OCI-LY7 (cell line): Measurements from ENCODE around the gene EIF3L. TPM values are rescaled to one million over a fixed set of nuclear protein-coding genes. Genes with fewer than 3 reads are reported as not detected.
A peak's percentile ranks its signal among the peaks of the same experiment; 100 is the strongest.
"Not testable (repeated sequence)": the region's sequence is repeated elsewhere in the genome, so short reads cannot be mapped to it uniquely, and the experiment has no call there.

Experiments used
- Bru-seq: library from RNA; stranded (reverse); fragments of 400-500 nt; gene quantifications from one replicate; lab custom pipeline; 2021; lab: Mats Ljungman, UMichigan
- BruChase-seq, 2 experiments: library from RNA; stranded (reverse); fragments of 400-500 nt; gene quantifications; one replicate each; lab custom pipeline; 2021; lab: Mats Ljungman, UMichigan
- BruUV-seq: library from RNA; stranded (reverse); fragments of 400-500 nt; replicated peaks from 2 replicates; lab custom pipeline; 2021; lab: Mats Ljungman, UMichigan
- CTCF ChIA-PET: fragments of 300-600 bp; sonication (Branson Sonifier 250); formaldehyde crosslinking; loops from one replicate; lab custom pipeline; 2022; ENCODE audit warnings: antibody characterized with exemption; ENCODE audit not compliant: unreplicated experiment; lab: Charles Lee
- POLR2A ChIA-PET: fragments of 300-600 bp; sonication (Branson Sonifier 250); formaldehyde crosslinking; loops from one replicate; lab custom pipeline; 2022; ENCODE audit warnings: antibody characterized with exemption; lab: Charles Lee
- DNase-seq: peaks from one replicate; pipeline ENCODE4 v3.0.0-alpha.2; 2015; ENCODE audit warnings: low spot score
- H2AFZ ChIP-seq: fragments of 200-600 bp; sonication (generic), shearing (Covaris generic); 2 replicates; pipeline ENCODE4 v1.6.1; 2014; ENCODE audit warnings: mild to moderate bottlenecking, antibody characterized with exemption, low read length, moderate library complexity
- H3K27ac ChIP-seq: fragments of 200-600 bp; sonication (generic); 2 replicates; pipeline ENCODE4 v1.5.1; 2014; ENCODE audit warnings: mixed run types, low read depth, mild to moderate bottlenecking, moderate library complexity, low read length, inconsistent platforms; ENCODE audit not compliant: poor library complexity, severe bottlenecking
- H3K36me3 ChIP-seq: fragments of 200-600 bp; sonication (generic); 2 replicates; pipeline ENCODE4 v1.6.1; 2014; ENCODE audit warnings: mild to moderate bottlenecking, antibody characterized with exemption, low read length, moderate library complexity, mixed read lengths; ENCODE audit not compliant: insufficient read depth
- H3K4me1 ChIP-seq: fragments of 200-600 bp; sonication (generic); 2 replicates; pipeline ENCODE4 v1.5.1; 2014; ENCODE audit warnings: mild to moderate bottlenecking, low read length; ENCODE audit not compliant: insufficient read depth, poor library complexity, severe bottlenecking
- H3K4me2 ChIP-seq: fragments of 200-600 bp; sonication (generic); 2 replicates; pipeline ENCODE4 v1.6.1; 2014; ENCODE audit warnings: mild to moderate bottlenecking, low read length
- H3K4me3 ChIP-seq: fragments of 200-600 bp; sonication (generic); 2 replicates; pipeline ENCODE4 v1.5.1; 2014; ENCODE audit warnings: mild to moderate bottlenecking, low read depth, low read length; ENCODE audit not compliant: poor library complexity, severe bottlenecking
- H3K79me2 ChIP-seq: fragments of 200-600 bp; sonication (generic); 2 replicates; pipeline ENCODE4 v1.6.1; 2016; ENCODE audit warnings: low read depth, mild to moderate bottlenecking, low read length, moderate library complexity, mixed read lengths; ENCODE audit not compliant: insufficient read depth
- H3K9me2 ChIP-seq: fragments of 200-600 bp; sonication (generic); 2 replicates; pipeline ENCODE4 v1.6.1; 2016; ENCODE audit warnings: mild to moderate bottlenecking, low read length, mixed read lengths; ENCODE audit not compliant: insufficient read depth
- H3K9me3 ChIP-seq: fragments of 200-600 bp; sonication (generic); 2 replicates; pipeline ENCODE4 v1.6.1; 2014; ENCODE audit warnings: mild to moderate bottlenecking, mixed run types, low read length, mixed read lengths
- H4K20me1 ChIP-seq: fragments of 200-600 bp; sonication (generic); 2 replicates; pipeline ENCODE4 v1.6.1; 2014; ENCODE audit warnings: mild to moderate bottlenecking, antibody characterized with exemption, low read length, moderate library complexity, mixed read lengths; ENCODE audit not compliant: insufficient read depth
- CTCF ChIP-seq: fragments of 200-600 bp; sonication (generic); conservative IDR thresholded peaks from 2 replicates; pipeline ENCODE4 v1.5.1; 2014; ENCODE audit warnings: mild to moderate bottlenecking, antibody characterized with exemption, low read length, moderate library complexity, mixed read lengths
- EZH2phosphoT487 ChIP-seq: fragments of 200-600 bp; sonication (generic); IDR thresholded peaks from 2 replicates; pipeline ENCODE4 v1.6.1; 2018; ENCODE audit warnings: low read depth, borderline replicate concordance, mild to moderate bottlenecking, mixed run types, antibody characterized with exemption, low read length, moderate library complexity, mixed read lengths
- intact Hi-C: fragments of 100-400 bp; cut with micrococcal nuclease; formaldehyde crosslinking; loops from one replicate; pipeline ENCODE4 v1.10.0; 2022; ENCODE audit not compliant: unreplicated experiment
- long read RNA-seq: library from polyadenylated mRNA; stranded (forward); transcript quantifications from one replicate; pipeline ENCODE4 v2.0.0, GENCODE V29; 2022
- total RNA-seq, 2 experiments: library from RNA; depleted of rRNA in 1 of 2; stranded (reverse); fragments of >200 nt in 1 of 2; shearing (Covaris generic) in 1 of 2; gene quantifications; 2 replicates each; pipeline ENCODE4 v1.2.3, GENCODE V29; 2014 to 2022

EIF3L gene
- 443 and 503 TPM in 2 replicates for total RNA-seq (2014; rRNA removed; shearing (Covaris generic))
- total RNA-seq (2022): 596 and 649 TPM in 2 replicates
- Bru-seq, nascent RNA: percentile 88 among the genes with signal in this experiment
- BruChase-seq, experiment 1, labeled RNA remaining after a 6-hour chase: percentile 91 among the genes with signal in this experiment
- percentile 83 among the genes with signal in this experiment for BruChase-seq, experiment 2, labeled RNA remaining after a 2-hour chase
- long read RNA-seq, transcript EIF3L-203 (13 exons, 3,220 nt): major isoform, 470 of 530 reads
- long read RNA-seq, partial matches to known transcripts: 27 of 530 reads
- long read RNA-seq, other reads (novel, unspliced or antisense): 30 of 530 reads

GRCh38 chr22:37849089-37849751 is at the start of gene EIF3L:
TSS of gene EIF3L (plus strand) at chr22:37849419. CDS start at chr22:37849450, 31 bp downstream.
- peak within 1 kb of the TSS; percentile 65 for H3K27ac ChIP-seq
- no TSS peak for BruUV-seq
- peaks cover 49% of the 10 kb centered on the region for H3K79me2 ChIP-seq
- H3K36me3 ChIP-seq: peaks cover 41% of the 10 kb centered on the region
- peak within 1 kb of the TSS; percentile 79 for H3K4me2 ChIP-seq
- ChIA-PET CTCF (no interaction called here), POLR2A (interaction anchor here (0.8 kb wide), 1 partner anchor 14 kb away, joined by 3 read pairs; no protein-coding TSS in a partner anchor)
- H4K20me1 ChIP-seq: no peaks in the 10 kb centered on the region
- TF ChIP-seq EZH2phosphoT487 (no peak), CTCF (no peak)
- DNase-seq: peak; percentile 92
- intact Hi-C loops: no loop called here
- H3K9me3 ChIP-seq: peaks cover 7% of the 10 kb centered on the region; the same call in 1 of the 2 replicates
- H2AFZ ChIP-seq: peak within 1 kb of the TSS; percentile 74
- H3K4me1 ChIP-seq: peaks cover 25% of the 10 kb centered on the region
- H3K9me2 ChIP-seq: no peaks in the 10 kb centered on the region
- H3K4me3 ChIP-seq: peak within 1 kb of the TSS; percentile 96

- CTCF ChIA-PET, H3K4me2 ChIP-seq, POLR2A ChIA-PET, intact Hi-C loops, H3K9me2 ChIP-seq, DNase-seq, H3K9me3 ChIP-seq, H3K4me3 ChIP-seq, H3K79me2 ChIP-seq, H3K27ac ChIP-seq, H2AFZ ChIP-seq, H4K20me1 ChIP-seq, BruUV-seq, H3K36me3 ChIP-seq: not testable (repeated sequence)
- peaks cover 14% of the 10 kb centered on the region for H3K4me1 ChIP-seq
Observed at GRCh38 chr22:37799979-37800378, 49.2 kb upstream of the EIF3L start.

- TF ChIP-seq CTCF (no peak), EZH2phosphoT487 (no peak)
- Histone ChIP-seq H3K4me3 (peak overlapping the region; percentile 51), H3K27ac (no peak overlapping the region), H4K20me1 (no peaks in the 10 kb centered on the region), H2AFZ (no peak overlapping the region), H3K79me2 (no peaks in the 10 kb centered on the region), H3K4me2 (peak overlapping the region; percentile 59; the same call in 1 of the 2 replicates), H3K36me3 (no peaks in the 10 kb centered on the region), H3K9me2 (no peaks in the 10 kb centered on the region), H3K9me3 (no peaks in the 10 kb centered on the region), H3K4me1 (peaks cover 17% of the 10 kb centered on the region)
- ChIA-PET CTCF (no interaction called here), POLR2A (no interaction called here)
- intact Hi-C loops: no loop called here
- DNase-seq: no peak
- BruUV-seq: no TSS peak
Observed at GRCh38 chr22:37801946-37802309, 47.3 kb upstream of the EIF3L start.
